Heart right ventricle (tissue), 16 donors: ENCODE measurements around the gene PIGT. TPM values are rescaled to one million over a fixed set of nuclear protein-coding genes. Genes with fewer than 3 reads are reported as not detected.

Experiments used
- ATAC-seq, 8 donors: fragments of 200-7000 bp; cut with Tn5 transposase; one replicate each; pipeline ENCODE4 v1.9.1; 2020; ENCODE audit warnings: mild to moderate bottlenecking in 8 of 8, moderate library complexity in 8 of 8, moderate number of reproducible peaks in 1 of 8
- DNase-seq, 2 donors: peaks; one replicate each; pipeline ENCODE4 v3.0.0-alpha.2; 2020
- H3K27ac ChIP-seq, 10 donors: fragments of 200-600 bp; sonication (generic) in 2 of 10; one replicate each; pipeline versions ENCODE4 v1.5.0 to v1.8.0; 2020 to 2022; ENCODE audit warnings: mild to moderate bottlenecking in 3 of 10
- H3K27me3 ChIP-seq, 7 donors: fragments of 200-600 bp; one replicate each; pipeline ENCODE4 v1.8.0; 2021 to 2022; ENCODE audit warnings: mild to moderate bottlenecking in 2 of 7
- H3K36me3 ChIP-seq, 9 donors: fragments of 200-600 bp; sonication (generic) in 1 of 9; one replicate each; pipeline versions ENCODE4 v1.5.0 to v1.8.0; 2020 to 2022; ENCODE audit warnings: mild to moderate bottlenecking in 2 of 9
- H3K4me1 ChIP-seq, 9 donors: fragments of 200-600 bp; sonication (generic) in 1 of 9; one replicate each; pipeline versions ENCODE4 v1.5.0 to v1.8.0; 2020 to 2022; ENCODE audit warnings: mild to moderate bottlenecking in 4 of 9
- H3K4me3 ChIP-seq, 10 donors: fragments of 200-600 bp; sonication (generic) in 2 of 10; one replicate each; pipeline versions ENCODE4 v1.5.0 to v1.8.0; 2020 to 2022; ENCODE audit warnings: mild to moderate bottlenecking in 7 of 10, moderate library complexity in 2 of 10
- H3K9me3 ChIP-seq, 11 donors: fragments of 200-600 bp in 10 of 11; sonication (generic) in 2 of 11; one replicate each; pipeline versions ENCODE4 v1.5.0 to v1.8.0; 2013 to 2022; ENCODE audit warnings: mild to moderate bottlenecking in 2 of 11, control low read depth in 1 of 11, moderate library complexity in 1 of 11
- CTCF ChIP-seq, 9 donors: fragments of 200-600 bp; sonication (generic) in 2 of 9; IDR thresholded peaks; one replicate each; pipeline versions ENCODE4 v1.5.0 to v1.8.0; 2021 to 2022; ENCODE audit warnings: antibody characterized with exemption in 9 of 9, mild to moderate bottlenecking in 5 of 9, moderate library complexity in 1 of 9
- WGBS, 2 donors: extraction: QIAGEN DNeasy Blood & Tissue Kit; methylation state at CpG; one replicate each; pipeline ENCODE4 v1.1.7; 2013; ENCODE audit warnings: inconsistent platforms in 1 of 2; 5-methylcytosine and 5-hydroxymethylcytosine counted together
- intact Hi-C, 10 donors: fragments of 100-400 bp; cut with DNase I; formaldehyde crosslinking; loops; one replicate each; pipeline versions ENCODE4 v1.11.1 to v1.14.2; 2022
- polyA plus RNA-seq, 2 donors: library from polyadenylated mRNA; stranded (reverse); fragments of 200-250 nt; gene quantifications; one replicate each; pipeline ENCODE4 v1.2.3, GENCODE V29; 2013
- total RNA-seq, 10 donors: library from RNA; stranded (reverse); fragmentation: NEBNext Ultra II Directional in 3 of 10; extraction: Animal tissue kit (Norgen Biotek cat#: 25700) in 3 of 10; gene quantifications; one replicate each; pipeline versions ENCODE4 v1.2.1 to v1.2.4, GENCODE V29; 2021 to 2023
- donor health status: Arrhythmogenic right ventricular cardiomyopathy.
- donor health status: ischemic (EF 13 %, LVEDD 7.1; RV severe dilation, severe dysfunction).
- donor health status: healthy with polysubstance abuse.
- donor health status: DM: no; HTN: yes; CAD: no.
- donor health status: DM: no; HTN: no; CAD: no.
- donor health status: ischemic (EF 25% LVEDD 6.9; RV normal size, moderate dysfunction).
- donor health status: ischemic (EF 25% LVEDD 5.7; RV mildly dilated, moderate dysfunction).
- donor health status: healthy.
- donor health status: DM: yes; HTN: yes; CAD: no.
- donor health status: Ischemic cardiomyopathy.
- donor health status: ischemic (EF 35%, LVEDD 5.7; RV mildly dilated, moderate dysfunction).
- donor health status: nonischemic (EF 11% LVEDD 7.7; RV severe dilation, severe dysfunction).
- donor health status: DM: yes; HTN: yes; CAD: no.
- donor health status: PGD.
- donor health status: ischemic (EF 29% LVEDD 5.4; RV normal size, mild dysfunction).
- donor health status: nonischemic (EF 23%, LVEDD 6.1; RV moderate dilation, normal function).

PIGT gene
- total and polyA plus RNA-seq, 12 donors: 72.9 to 221 (median 144) TPM

GRCh38 chr20:45406260-45407066, 9.5 kb upstream of the PIGT start:
- H3K9me3 ChIP-seq: peaks cover 0 to 6% (median 0%) of the 10 kb centered on the region in 11 donors
- peak in 4 of 9 donors; percentile 9 to 45 (median 28) for TF ChIP-seq CTCF (IDR thresholded peaks at IDR 0.05)
- intact Hi-C loops: loop anchor here in 5 of 10 donors (2.0 to 5.0 kb wide), 4 partner anchors 32 to 49 kb away; partner anchors contain the start of gene SYS1 (in 1 of the 5)
- peaks cover 0 to 23% (median 0%) of the 10 kb centered on the region in 7 donors for H3K27me3 ChIP-seq
- peaks cover 0 to 47% (median 39%) of the 10 kb centered on the region in 9 donors for H3K4me1 ChIP-seq
- peak overlapping the region; percentile 94 to 100 (median 98) for H3K27ac ChIP-seq
- ATAC-seq (peak; percentile 56 to 84 (median 71)), DNase-seq (peak; percentile 83 to 91)
- peaks cover 0 to 34% (median 21%) of the 10 kb centered on the region in 9 donors for H3K36me3 ChIP-seq
- 0% methylated on average over 56 to 87 of the region's 87 CpGs for WGBS, 2 donors
- peak overlapping the region; percentile 41 to 97 (median 88) for H3K4me3 ChIP-seq

- Histone ChIP-seq H3K36me3 (peaks cover 0 to 41% (median 24%) of the 10 kb centered on the region in 9 donors), H3K4me3 (peak overlapping the region; percentile 41 to 97 (median 88)), H3K9me3 (no peaks in the 10 kb centered on the region), H3K4me1 (peaks cover 0 to 51% (median 39%) of the 10 kb centered on the region in 9 donors), H3K27me3 (peaks cover 0 to 23% (median 0%) of the 10 kb centered on the region in 7 donors), H3K27ac (peak overlapping the region; percentile 94 to 100 (median 98))
- intact Hi-C loops: loop anchor here in 5 of 10 donors (2.0 to 5.0 kb wide), 4 partner anchors 32 to 50 kb away; partner anchors contain the start of gene SYS1 (in 1 of the 5)
- no peak for TF ChIP-seq CTCF (IDR thresholded peaks at IDR 0.05)
- peak; percentile 57 to 77 (median 71) for ATAC-seq
- 4 to 8% methylated on average over 28 to 30 of the region's 30 CpGs for WGBS, 2 donors
- peak; percentile 70 to 76 for DNase-seq
Observed at GRCh38 chr20:45407067-45407745, 8.7 kb upstream of the PIGT start.

- 45 to 68% methylated on average over 21 of the region's 21 CpGs for WGBS, 2 donors
- intact Hi-C loops: loop anchor here in 5 of 10 donors (2.0 to 5.0 kb wide), 4 partner anchors 33 to 51 kb away; partner anchors contain the start of gene SYS1 (in 1 of the 5)
- no peaks in the 10 kb centered on the region for H3K9me3 ChIP-seq
- H3K4me3 ChIP-seq: peak within 1 kb of the TSS; percentile 41 to 97 (median 88)
- H3K36me3 ChIP-seq: peaks cover 0 to 49% (median 24%) of the 10 kb centered on the region in 9 donors
- DNase-seq: peak; percentile 40 to 80
- H3K27ac ChIP-seq: peak within 1 kb of the TSS; percentile 94 to 100 (median 98)
- peak; percentile 36 to 86 (median 68) for ATAC-seq
- H3K27me3 ChIP-seq: peaks cover 0 to 23% (median 0%) of the 10 kb centered on the region in 7 donors
- H3K4me1 ChIP-seq: peaks cover 0 to 51% (median 39%) of the 10 kb centered on the region in 9 donors
- no peak for TF ChIP-seq CTCF (IDR thresholded peaks at IDR 0.05)
Observed at GRCh38 chr20:45407783-45408645, 7.9 kb upstream of the PIGT start, which contains the start of gene DBNDD2. Gene DBNDD2, plus strand, starts transcription at chr20:45408289. Its CDS starts 179 bp downstream, at chr20:45408468.
